ENCODE results near the gene AUP1. TPM values are rescaled to one million over a fixed set of nuclear protein-coding genes. Genes with fewer than 3 reads are reported as not detected.
"Not testable (repeated sequence)": the region's sequence is repeated elsewhere in the genome, so short reads cannot be mapped to it uniquely, and the experiment has no call there.

The AUP1 gene
- total RNA-seq, 1 donor from 2014 or later: 117 TPM

DNA sequence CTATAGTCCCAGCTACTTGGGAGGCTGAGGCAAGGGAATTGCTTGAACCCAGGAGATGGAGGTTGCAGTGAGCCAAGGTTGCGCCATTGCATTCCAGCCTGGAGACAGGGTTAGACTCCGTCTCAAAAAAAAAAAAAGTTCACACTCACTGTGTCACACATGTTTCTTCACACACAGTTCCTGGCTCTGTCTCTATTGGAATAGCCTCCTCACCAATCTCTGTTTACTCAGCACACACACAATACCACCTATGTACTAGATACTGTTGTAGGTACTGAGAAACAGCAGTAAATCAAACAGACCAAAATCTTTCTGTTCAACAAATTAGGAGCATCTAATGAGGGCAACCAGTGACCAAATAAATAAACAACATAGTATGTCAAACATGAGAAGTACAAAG is 43.4 kb downstream of the AUP1 start:
- Mint-ChIP-seq H3K27ac (ENCODE audit: unreplicated experiment) (no peak overlapping the region), H3K27me3 (ENCODE audit: unreplicated experiment) (peaks cover 12% of the 10 kb centered on the region), H3K4me1 (ENCODE audit: unreplicated experiment) (peaks cover 9% of the 10 kb centered on the region), H3K4me3 (ENCODE audit: unreplicated experiment) (no peak overlapping the region), H3K9me3 (ENCODE audit: unreplicated experiment) (no peaks in the 10 kb centered on the region), H3K36me3 (ENCODE audit: low read depth, unreplicated experiment) (peaks cover 19% of the 10 kb centered on the region)
- TF ChIP-seq, protein P1, sequence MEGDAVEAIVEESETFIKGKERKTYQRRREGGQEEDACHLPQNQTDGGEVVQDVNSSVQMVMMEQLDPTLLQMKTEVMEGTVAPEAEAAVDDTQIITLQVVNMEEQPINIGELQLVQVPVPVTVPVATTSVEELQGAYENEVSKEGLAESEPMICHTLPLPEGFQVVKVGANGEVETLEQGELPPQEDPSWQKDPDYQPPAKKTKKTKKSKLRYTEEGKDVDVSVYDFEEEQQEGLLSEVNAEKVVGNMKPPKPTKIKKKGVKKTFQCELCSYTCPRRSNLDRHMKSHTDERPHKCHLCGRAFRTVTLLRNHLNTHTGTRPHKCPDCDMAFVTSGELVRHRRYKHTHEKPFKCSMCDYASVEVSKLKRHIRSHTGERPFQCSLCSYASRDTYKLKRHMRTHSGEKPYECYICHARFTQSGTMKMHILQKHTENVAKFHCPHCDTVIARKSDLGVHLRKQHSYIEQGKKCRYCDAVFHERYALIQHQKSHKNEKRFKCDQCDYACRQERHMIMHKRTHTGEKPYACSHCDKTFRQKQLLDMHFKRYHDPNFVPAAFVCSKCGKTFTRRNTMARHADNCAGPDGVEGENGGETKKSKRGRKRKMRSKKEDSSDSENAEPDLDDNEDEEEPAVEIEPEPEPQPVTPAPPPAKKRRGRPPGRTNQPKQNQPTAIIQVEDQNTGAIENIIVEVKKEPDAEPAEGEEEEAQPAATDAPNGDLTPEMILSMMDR (IDR thresholded peaks at IDR 0.05; ENCODE audit: unreplicated experiment): no peak
- no peak for DNase-seq (ENCODE audit: low spot score)

DNA sequence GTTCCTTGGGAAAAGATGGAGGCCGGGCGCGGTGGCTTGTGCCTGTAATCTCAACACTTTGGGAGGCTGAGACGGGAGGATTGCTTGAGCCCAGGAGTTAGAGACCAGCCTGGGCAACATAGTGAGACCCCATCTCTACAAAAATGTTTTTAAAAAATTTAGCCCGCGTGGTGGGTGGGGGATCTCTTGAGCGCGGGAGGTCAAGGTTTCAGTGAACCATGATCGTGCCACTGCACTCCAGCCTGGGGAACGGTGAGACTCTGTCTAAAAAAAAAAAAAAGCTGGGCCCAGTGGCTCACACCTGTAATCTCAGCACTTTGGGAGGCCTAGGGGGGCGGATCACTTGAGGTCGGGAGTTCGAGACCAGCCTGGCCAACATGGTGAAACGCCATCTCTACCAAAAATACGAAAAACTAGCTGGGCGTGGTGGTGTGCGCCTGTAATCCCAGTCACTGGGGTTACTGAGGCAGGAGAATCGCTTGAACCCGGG is 45.8 kb downstream of the AUP1 start:
- DNase-seq (ENCODE audit: low spot score); H3K9me3 Mint-ChIP-seq (ENCODE audit: unreplicated experiment); H3K27me3 Mint-ChIP-seq (ENCODE audit: unreplicated experiment); H3K36me3 Mint-ChIP-seq (ENCODE audit: low read depth, unreplicated experiment): not testable (repeated sequence)
- H3K4me3 Mint-ChIP-seq (ENCODE audit: unreplicated experiment): peak overlapping the region; percentile 98
- H3K4me1 Mint-ChIP-seq (ENCODE audit: unreplicated experiment): peaks cover 15% of the 10 kb centered on the region
- peak overlapping the region; percentile 94 for H3K27ac Mint-ChIP-seq (ENCODE audit: unreplicated experiment)

DNA sequence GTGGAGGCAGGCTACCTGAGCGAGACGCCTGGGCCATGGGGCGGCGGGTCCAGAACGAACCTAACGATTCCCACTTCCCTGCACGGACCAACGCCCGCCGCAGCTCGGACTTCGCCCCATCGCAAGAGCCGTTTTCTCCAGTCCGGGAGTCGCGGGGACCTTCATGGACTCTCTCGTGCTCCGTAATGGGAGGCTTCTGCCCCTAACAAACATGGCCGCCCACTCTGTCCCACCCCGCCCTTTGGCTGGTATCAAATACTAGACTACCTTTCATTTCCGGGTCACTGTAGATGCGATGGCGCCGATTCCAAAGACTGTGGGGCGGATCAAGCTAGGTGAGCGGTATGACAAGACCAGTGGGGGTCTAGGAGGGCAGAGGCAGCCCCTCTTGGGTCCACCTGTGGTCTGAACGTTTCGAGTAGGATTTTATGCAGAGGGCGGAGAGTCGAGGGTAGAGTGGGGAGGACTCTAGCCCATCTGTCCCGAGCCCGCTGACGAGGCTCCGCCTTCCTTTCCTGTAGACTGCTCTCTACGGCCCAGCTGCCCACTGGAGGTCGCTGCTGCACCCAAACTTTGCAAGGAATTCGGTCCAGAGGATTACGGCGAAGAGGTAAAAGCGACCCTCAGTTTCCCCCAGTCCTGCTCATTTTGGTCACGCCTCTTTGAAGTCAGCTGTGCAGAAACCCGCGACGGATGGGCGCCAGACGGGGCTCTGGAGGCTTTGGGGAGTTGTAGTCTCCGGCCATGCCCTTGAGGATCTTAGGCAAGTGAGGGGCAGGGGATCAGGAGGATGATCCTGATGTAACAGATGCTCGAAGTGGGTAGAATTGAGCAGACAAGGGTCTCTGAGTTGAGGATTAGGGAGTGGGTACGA is 46.5 kb downstream of the AUP1 start, which contains the start of the genes CCDC142 and TTC31:
TSS of gene CCDC142 (minus strand) at position 198 of the 874 bp plus-strand sequence. CDS start at position 37, 161 bp downstream.
TSS of gene TTC31 (plus strand) at position 281 of the 874 bp plus-strand sequence. CDS start at position 296, 15 bp downstream.
- peaks cover 15% of the 10 kb centered on the region for H3K4me1 Mint-ChIP-seq (ENCODE audit: unreplicated experiment)
- no peaks in the 10 kb centered on the region for H3K9me3 Mint-ChIP-seq (ENCODE audit: unreplicated experiment)
- peak; percentile 93 for DNase-seq (ENCODE audit: low spot score)
- peak within 1 kb of the TSS; percentile 98 for H3K4me3 Mint-ChIP-seq (ENCODE audit: unreplicated experiment)
- peak within 1 kb of the TSS; percentile 94 for H3K27ac Mint-ChIP-seq (ENCODE audit: unreplicated experiment)
- TF ChIP-seq, protein P1 (IDR thresholded peaks at IDR 0.05; ENCODE audit: unreplicated experiment): peak; percentile 48
- H3K27me3 Mint-ChIP-seq (ENCODE audit: unreplicated experiment): peaks cover 4% of the 10 kb centered on the region
- H3K36me3 Mint-ChIP-seq (ENCODE audit: low read depth, unreplicated experiment): no peaks in the 10 kb centered on the region

DNA sequence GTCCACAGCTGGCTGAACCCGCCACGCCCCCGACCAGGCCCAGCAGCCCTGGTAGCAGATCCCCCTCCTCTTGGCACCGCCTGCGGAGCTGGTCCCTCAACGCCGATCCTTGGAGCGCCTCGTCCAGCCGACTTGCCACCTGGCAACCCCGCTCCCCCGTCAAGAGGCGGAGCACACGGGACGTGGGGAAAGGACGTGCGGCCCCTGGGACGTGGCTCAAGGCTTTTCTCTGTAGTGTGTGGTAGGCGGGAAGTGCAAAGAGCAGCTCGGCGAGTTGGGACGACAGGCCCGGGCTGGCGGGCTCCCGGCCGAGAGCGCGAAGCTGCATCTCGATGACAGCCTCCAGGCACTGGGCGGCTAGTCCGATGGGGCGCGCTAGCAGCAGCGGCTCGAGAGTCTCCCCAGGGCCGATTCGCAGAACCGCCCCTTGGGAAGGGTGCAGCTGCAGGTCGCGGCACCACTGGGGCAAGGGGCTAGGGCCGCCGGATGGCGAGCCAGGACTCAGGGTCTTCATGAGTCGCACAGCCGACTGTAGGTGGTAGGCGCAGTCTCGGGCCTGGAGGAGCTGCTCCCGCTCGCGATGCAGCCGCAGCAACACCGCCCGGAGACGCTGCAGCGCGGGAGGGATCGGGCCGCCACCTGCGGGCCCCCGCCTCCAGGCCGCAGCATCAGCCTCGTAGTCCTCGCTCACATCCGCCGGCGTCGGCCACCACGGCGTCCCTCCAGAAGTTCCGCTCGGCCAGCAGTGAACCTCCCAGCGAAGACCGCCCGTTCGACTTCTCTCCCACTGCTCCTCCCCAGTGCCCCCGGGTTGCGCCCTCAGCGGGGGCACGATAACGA is 47.3 kb downstream of the AUP1 start:
- Mint-ChIP-seq H3K27me3 (ENCODE audit: unreplicated experiment) (peaks cover 4% of the 10 kb centered on the region), H3K4me1 (ENCODE audit: unreplicated experiment) (peaks cover 20% of the 10 kb centered on the region), H3K27ac (ENCODE audit: unreplicated experiment) (peak overlapping the region; percentile 94), H3K9me3 (ENCODE audit: unreplicated experiment) (no peaks in the 10 kb centered on the region), H3K4me3 (ENCODE audit: unreplicated experiment) (peak overlapping the region; percentile 98), H3K36me3 (ENCODE audit: low read depth, unreplicated experiment) (peaks cover 5% of the 10 kb centered on the region)
- TF ChIP-seq, protein P1 (IDR thresholded peaks at IDR 0.05; ENCODE audit: unreplicated experiment): no peak
- peak; percentile 57 for DNase-seq (ENCODE audit: low spot score)

DNA sequence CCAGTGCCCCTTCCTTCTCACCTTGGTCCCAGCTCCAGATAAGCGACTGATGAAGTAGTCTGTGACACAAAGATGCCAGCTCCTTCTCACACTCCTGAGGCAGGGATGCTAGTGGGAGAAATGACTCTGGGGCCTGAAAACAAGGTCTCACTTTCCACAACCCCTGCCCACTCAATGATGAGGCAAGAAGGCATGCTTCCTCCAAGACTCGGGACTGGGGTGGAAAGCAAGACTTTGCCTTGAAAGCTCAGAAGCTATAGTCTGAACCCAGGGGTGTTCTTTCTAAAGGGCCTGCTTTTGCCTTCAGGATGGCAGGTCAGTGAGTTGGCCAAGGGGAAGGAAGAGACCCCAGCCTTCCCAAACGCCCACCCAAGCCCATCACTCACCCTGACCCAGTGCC is 48.1 kb downstream of the AUP1 start:
- H3K4me3 Mint-ChIP-seq (ENCODE audit: unreplicated experiment): peak overlapping the region; percentile 90
- H3K4me1 Mint-ChIP-seq (ENCODE audit: unreplicated experiment): peaks cover 21% of the 10 kb centered on the region
- TF ChIP-seq, protein P1 (IDR thresholded peaks at IDR 0.05; ENCODE audit: unreplicated experiment): no peak

More for the DNA sequence above, 48.1 kb downstream of the AUP1 start:
- no peak overlapping the region for H3K27ac Mint-ChIP-seq (ENCODE audit: unreplicated experiment)
- DNase-seq (ENCODE audit: low spot score): no peak
- H3K9me3 Mint-ChIP-seq (ENCODE audit: unreplicated experiment): no peaks in the 10 kb centered on the region
- peaks cover 10% of the 10 kb centered on the region for H3K36me3 Mint-ChIP-seq (ENCODE audit: low read depth, unreplicated experiment)
- H3K27me3 Mint-ChIP-seq (ENCODE audit: unreplicated experiment): peaks cover 3% of the 10 kb centered on the region
